K562 (cell line): ENCODE results near the gene SLC25A21. TPM values are rescaled to one million over a fixed set of nuclear protein-coding genes. Genes with fewer than 3 reads are reported as not detected.

ENCODE experiments used
- EP300 ChIP-seq: IDR thresholded peaks from 2 replicates; pipeline ENCODE4 v1.6.1; 2012; ENCODE audit warnings: low read length, improper control_type of control experiment
- FIP1L1 ChIP-seq: fragments of 200-400 bp; formaldehyde crosslinking; IDR thresholded peaks from 2 replicates; pipeline ENCODE4 v1.6.1; 2018; ENCODE audit warnings: mild to moderate bottlenecking, low read depth, low read length; ENCODE audit not compliant: poor library complexity, severe bottlenecking
- GABPB2 ChIP-seq: fragments of 250-450 bp; sonication (Bioruptor Pico); conservative IDR thresholded peaks from 2 replicates; pipeline ENCODE4 v1.5.1; 2021; ENCODE audit warnings: mild to moderate bottlenecking
- GTF2E2 ChIP-seq: fragments of 200-800 bp; sonication (Bioruptor generic); IDR thresholded peaks from 2 replicates; pipeline ENCODE4 v1.6.1; 2016; ENCODE audit warnings: missing genetic modification characterization, missing compliant biosample characterization
- HNRNPLL ChIP-seq: fragments of 200-400 bp; formaldehyde crosslinking; IDR thresholded peaks from 2 replicates; pipeline ENCODE4 v1.6.1; 2017; ENCODE audit warnings: low read length, low read depth, mild to moderate bottlenecking; ENCODE audit not compliant: poor library complexity, severe bottlenecking
- MAFK ChIP-seq: IDR thresholded peaks from 2 replicates; pipeline ENCODE4 v1.6.1; 2011; ENCODE audit warnings: low read length, improper control_type of control experiment
- NR4A1 ChIP-seq, 2 experiments: fragments of 250-450 bp in 1 of 2; fragments of 450-650 bp in 1 of 2; sonication (Bioruptor Pico) in 1 of 2; IDR thresholded peaks; 2 replicates each; pipeline versions ENCODE4 v1.4.0 to v1.6.1; 2016 to 2020; ENCODE audit warnings: mild to moderate bottlenecking in 2 of 2, missing compliant biosample characterization in 1 of 2, missing genetic modification characterization in 1 of 2, moderate library complexity in 1 of 2
- PTBP1 ChIP-seq: fragments of 200-400 bp; formaldehyde crosslinking; IDR thresholded peaks from 2 replicates; pipeline ENCODE4 v1.6.1; 2017; ENCODE audit warnings: low read depth, low read length
- RFX7 ChIP-seq: fragments of 250-450 bp; sonication (Bioruptor Pico); IDR thresholded peaks from 2 replicates; pipeline ENCODE4 v1.5.1; 2021; ENCODE audit warnings: mild to moderate bottlenecking
- SAFB ChIP-seq: fragments of 200-400 bp; formaldehyde crosslinking; IDR thresholded peaks from 2 replicates; pipeline ENCODE4 v1.6.1; 2017; ENCODE audit warnings: low read depth, low read length, borderline replicate concordance
- TRIM24 ChIP-seq, 2 experiments: fragments of 450-650 bp; IDR thresholded peaks; 2 replicates each; pipeline ENCODE4 v1.6.1; 2016
- TRIM28 ChIP-seq: fragments of 450-650 bp; IDR thresholded peaks from 2 replicates; pipeline ENCODE4 v1.6.1; 2017
- TSC22D4 ChIP-seq: fragments of 450-650 bp; IDR thresholded peaks from 2 replicates; pipeline ENCODE4 v1.6.1; 2016; ENCODE audit warnings: missing genetic modification characterization, missing biosample characterization, control low read depth
- ZNF583 ChIP-seq: fragments of 250-450 bp; sonication (Bioruptor Pico); IDR thresholded peaks from 2 replicates; pipeline ENCODE4 v1.4.0; 2020
- ZNF785 ChIP-seq: fragments of 250-450 bp; sonication (Bioruptor Pico); IDR thresholded peaks from 2 replicates; pipeline ENCODE4 v1.4.0; 2020; ENCODE audit warnings: mild to moderate bottlenecking
- polyA plus RNA-seq, 8 experiments: library from polyadenylated mRNA; depleted of rRNA in 4 of 8; stranded (reverse) in 5 of 8; unstranded in 3 of 8; fragments of >200 nt; fragmentation: Nextera tagmentation in 2 of 8; fragmentation: Illumina TruSeq in 1 of 8; extraction: Ambion mirVana in 2 of 8; extraction: Trizol in 1 of 8; gene quantifications; 2 replicates each; pipeline versions ENCODE4 v1.2.1 to v1.2.3, GENCODE V29; 2011 to 2014; ENCODE audit warnings: inconsistent platforms in 1 of 8, missing spikeins in 1 of 8
- total RNA-seq, 7 experiments: library from RNA; depleted of rRNA in 6 of 7; stranded (reverse); fragments of >200 nt in 6 of 7; fragmentation: Illumina TruSeq in 2 of 7; extraction: Trizol in 2 of 7; gene quantifications; 2 replicates each; pipeline versions ENCODE4 v1.2.1 to v1.2.3, GENCODE V29; 2011 to 2021; ENCODE audit warnings: low replicate concordance in 1 of 7
- TF ChIP-seq, protein P1 (sequence below): fragments of 450-650 bp; IDR thresholded peaks from 2 replicates; pipeline ENCODE4 v1.6.1; 2016; ENCODE audit warnings: mild to moderate bottlenecking, moderate library complexity
- TF ChIP-seq, protein P2 (sequence below): fragments of 450-650 bp; conservative IDR thresholded peaks from 2 replicates; pipeline ENCODE4 v1.6.1; 2016; ENCODE audit warnings: missing genetic modification characterization, low read depth, mild to moderate bottlenecking, control low read depth, missing compliant biosample characterization

SLC25A21 gene
- total and polyA plus RNA-seq, 9 of the 15 experiments (the other 6 are each of a cell fraction or from before 2014, with no cell fraction given): 15.2 to 46.7 (median 28.7) TPM

DNA sequence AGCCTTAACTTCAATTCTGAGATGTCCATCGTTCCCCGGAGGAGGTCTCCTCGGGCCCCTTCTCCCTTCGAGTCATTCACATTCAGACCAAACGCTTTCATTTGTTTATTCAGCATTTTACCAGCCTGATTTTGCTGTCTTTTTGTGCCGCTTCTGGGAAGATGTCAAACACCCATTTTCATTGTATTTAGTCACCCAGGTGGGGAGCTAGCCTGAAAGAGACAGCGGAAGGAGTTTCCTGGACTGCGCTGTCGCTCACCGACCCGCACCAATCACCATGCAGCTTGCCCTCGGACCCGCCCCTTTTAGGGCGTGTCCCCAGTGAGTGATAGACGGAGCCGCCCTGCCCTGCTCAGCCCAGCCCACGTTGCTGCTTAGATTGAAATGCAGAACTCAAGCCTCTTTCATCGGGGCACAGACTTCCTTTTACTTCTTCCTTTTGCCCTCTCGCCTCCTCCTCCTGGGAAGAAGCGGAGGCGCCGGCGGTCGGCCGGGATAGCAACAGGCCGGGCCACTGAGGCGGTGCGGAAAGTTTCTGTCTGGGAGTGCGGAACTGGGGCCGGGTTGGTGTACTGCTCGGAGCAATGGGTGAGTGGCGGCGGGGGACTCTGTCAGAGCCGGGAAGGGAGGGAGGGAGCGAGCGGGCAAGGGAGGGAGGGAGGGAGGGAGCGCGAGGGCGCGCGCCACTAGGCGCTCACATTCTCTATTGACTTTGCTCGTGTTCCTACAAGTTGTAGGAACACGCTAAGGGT lies 510.7 kb downstream of the SLC25A21 start, which contains the start of gene PAX9 (continued):
- TF ChIP-seq, protein P1, sequence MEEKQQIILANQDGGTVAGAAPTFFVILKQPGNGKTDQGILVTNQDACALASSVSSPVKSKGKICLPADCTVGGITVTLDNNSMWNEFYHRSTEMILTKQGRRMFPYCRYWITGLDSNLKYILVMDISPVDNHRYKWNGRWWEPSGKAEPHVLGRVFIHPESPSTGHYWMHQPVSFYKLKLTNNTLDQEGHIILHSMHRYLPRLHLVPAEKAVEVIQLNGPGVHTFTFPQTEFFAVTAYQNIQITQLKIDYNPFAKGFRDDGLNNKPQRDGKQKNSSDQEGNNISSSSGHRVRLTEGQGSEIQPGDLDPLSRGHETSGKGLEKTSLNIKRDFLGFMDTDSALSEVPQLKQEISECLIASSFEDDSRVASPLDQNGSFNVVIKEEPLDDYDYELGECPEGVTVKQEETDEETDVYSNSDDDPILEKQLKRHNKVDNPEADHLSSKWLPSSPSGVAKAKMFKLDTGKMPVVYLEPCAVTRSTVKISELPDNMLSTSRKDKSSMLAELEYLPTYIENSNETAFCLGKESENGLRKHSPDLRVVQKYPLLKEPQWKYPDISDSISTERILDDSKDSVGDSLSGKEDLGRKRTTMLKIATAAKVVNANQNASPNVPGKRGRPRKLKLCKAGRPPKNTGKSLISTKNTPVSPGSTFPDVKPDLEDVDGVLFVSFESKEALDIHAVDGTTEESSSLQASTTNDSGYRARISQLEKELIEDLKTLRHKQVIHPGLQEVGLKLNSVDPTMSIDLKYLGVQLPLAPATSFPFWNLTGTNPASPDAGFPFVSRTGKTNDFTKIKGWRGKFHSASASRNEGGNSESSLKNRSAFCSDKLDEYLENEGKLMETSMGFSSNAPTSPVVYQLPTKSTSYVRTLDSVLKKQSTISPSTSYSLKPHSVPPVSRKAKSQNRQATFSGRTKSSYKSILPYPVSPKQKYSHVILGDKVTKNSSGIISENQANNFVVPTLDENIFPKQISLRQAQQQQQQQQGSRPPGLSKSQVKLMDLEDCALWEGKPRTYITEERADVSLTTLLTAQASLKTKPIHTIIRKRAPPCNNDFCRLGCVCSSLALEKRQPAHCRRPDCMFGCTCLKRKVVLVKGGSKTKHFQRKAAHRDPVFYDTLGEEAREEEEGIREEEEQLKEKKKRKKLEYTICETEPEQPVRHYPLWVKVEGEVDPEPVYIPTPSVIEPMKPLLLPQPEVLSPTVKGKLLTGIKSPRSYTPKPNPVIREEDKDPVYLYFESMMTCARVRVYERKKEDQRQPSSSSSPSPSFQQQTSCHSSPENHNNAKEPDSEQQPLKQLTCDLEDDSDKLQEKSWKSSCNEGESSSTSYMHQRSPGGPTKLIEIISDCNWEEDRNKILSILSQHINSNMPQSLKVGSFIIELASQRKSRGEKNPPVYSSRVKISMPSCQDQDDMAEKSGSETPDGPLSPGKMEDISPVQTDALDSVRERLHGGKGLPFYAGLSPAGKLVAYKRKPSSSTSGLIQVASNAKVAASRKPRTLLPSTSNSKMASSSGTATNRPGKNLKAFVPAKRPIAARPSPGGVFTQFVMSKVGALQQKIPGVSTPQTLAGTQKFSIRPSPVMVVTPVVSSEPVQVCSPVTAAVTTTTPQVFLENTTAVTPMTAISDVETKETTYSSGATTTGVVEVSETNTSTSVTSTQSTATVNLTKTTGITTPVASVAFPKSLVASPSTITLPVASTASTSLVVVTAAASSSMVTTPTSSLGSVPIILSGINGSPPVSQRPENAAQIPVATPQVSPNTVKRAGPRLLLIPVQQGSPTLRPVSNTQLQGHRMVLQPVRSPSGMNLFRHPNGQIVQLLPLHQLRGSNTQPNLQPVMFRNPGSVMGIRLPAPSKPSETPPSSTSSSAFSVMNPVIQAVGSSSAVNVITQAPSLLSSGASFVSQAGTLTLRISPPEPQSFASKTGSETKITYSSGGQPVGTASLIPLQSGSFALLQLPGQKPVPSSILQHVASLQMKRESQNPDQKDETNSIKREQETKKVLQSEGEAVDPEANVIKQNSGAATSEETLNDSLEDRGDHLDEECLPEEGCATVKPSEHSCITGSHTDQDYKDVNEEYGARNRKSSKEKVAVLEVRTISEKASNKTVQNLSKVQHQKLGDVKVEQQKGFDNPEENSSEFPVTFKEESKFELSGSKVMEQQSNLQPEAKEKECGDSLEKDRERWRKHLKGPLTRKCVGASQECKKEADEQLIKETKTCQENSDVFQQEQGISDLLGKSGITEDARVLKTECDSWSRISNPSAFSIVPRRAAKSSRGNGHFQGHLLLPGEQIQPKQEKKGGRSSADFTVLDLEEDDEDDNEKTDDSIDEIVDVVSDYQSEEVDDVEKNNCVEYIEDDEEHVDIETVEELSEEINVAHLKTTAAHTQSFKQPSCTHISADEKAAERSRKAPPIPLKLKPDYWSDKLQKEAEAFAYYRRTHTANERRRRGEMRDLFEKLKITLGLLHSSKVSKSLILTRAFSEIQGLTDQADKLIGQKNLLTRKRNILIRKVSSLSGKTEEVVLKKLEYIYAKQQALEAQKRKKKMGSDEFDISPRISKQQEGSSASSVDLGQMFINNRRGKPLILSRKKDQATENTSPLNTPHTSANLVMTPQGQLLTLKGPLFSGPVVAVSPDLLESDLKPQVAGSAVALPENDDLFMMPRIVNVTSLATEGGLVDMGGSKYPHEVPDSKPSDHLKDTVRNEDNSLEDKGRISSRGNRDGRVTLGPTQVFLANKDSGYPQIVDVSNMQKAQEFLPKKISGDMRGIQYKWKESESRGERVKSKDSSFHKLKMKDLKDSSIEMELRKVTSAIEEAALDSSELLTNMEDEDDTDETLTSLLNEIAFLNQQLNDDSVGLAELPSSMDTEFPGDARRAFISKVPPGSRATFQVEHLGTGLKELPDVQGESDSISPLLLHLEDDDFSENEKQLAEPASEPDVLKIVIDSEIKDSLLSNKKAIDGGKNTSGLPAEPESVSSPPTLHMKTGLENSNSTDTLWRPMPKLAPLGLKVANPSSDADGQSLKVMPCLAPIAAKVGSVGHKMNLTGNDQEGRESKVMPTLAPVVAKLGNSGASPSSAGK: no peak
- TF ChIP-seq ZNF583 (no peak), MAFK (no peak), PTBP1 (no peak), RFX7 (no peak), GABPB2 (CRISPR knock-in tag) (no peak), TRIM24 (IDR thresholded peaks at IDR 0.05) (no peak), NR4A1 (CRISPR knock-in tag; IDR thresholded peaks at IDR 0.05) (no peak), NR4A1 (tag; IDR thresholded peaks at IDR 0.05) (no peak), FIP1L1 (no peak), TRIM28 (no peak), GTF2E2 (tag) (no peak), HNRNPLL (no peak), EP300 (no peak), SAFB (no peak), TSC22D4 (no peak), ZNF785 (CRISPR knock-in tag) (no peak)
- TF ChIP-seq, protein P2, sequence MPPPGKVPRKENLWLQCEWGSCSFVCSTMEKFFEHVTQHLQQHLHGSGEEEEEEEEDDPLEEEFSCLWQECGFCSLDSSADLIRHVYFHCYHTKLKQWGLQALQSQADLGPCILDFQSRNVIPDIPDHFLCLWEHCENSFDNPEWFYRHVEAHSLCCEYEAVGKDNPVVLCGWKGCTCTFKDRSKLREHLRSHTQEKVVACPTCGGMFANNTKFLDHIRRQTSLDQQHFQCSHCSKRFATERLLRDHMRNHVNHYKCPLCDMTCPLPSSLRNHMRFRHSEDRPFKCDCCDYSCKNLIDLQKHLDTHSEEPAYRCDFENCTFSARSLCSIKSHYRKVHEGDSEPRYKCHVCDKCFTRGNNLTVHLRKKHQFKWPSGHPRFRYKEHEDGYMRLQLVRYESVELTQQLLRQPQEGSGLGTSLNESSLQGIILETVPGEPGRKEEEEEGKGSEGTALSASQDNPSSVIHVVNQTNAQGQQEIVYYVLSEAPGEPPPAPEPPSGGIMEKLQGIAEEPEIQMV (tag): no peak
